DND-41 (cell line): ENCODE data around the gene SUZ12.
"Not testable (repeated sequence)": the region's sequence is repeated elsewhere in the genome, so short reads cannot be mapped to it uniquely, and the experiment has no call there.

ENCODE experiments used
- EZH2 ChIP-seq: IDR thresholded peaks from 3 replicates; pipeline ENCODE4 v1.6.1; 2012; ENCODE audit warnings: borderline replicate concordance, low read depth, mild to moderate bottlenecking, moderate library complexity, low read length, inconsistent platforms; ENCODE audit not compliant: severe bottlenecking
- TF ChIP-seq, protein P1 (sequence below): IDR thresholded peaks from 2 replicates; pipeline ENCODE4 v1.5.1; 2012; ENCODE audit warnings: borderline replicate concordance, low read length, moderate library complexity, mild to moderate bottlenecking; ENCODE audit not compliant: poor library complexity, severe bottlenecking; ENCODE audit errors: extremely low read depth

DNA sequence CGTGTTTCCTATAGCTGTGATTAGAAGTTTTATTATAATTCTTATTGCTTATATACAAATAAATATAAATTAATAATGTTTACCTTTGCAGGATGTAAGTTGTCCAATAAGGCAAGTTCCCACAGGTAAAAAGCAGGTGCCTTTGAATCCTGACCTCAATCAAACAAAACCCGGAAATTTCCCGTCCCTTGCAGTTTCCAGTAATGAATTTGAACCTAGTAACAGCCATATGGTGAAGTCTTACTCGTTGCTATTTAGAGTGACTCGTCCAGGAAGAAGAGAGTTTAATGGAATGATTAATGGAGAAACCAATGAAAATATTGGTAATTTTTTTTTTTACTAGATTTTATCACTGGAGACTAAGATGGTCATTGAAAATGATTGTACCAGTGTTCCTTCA, 38.6 kb downstream of the SUZ12 start:
- TF ChIP-seq, protein P1, sequence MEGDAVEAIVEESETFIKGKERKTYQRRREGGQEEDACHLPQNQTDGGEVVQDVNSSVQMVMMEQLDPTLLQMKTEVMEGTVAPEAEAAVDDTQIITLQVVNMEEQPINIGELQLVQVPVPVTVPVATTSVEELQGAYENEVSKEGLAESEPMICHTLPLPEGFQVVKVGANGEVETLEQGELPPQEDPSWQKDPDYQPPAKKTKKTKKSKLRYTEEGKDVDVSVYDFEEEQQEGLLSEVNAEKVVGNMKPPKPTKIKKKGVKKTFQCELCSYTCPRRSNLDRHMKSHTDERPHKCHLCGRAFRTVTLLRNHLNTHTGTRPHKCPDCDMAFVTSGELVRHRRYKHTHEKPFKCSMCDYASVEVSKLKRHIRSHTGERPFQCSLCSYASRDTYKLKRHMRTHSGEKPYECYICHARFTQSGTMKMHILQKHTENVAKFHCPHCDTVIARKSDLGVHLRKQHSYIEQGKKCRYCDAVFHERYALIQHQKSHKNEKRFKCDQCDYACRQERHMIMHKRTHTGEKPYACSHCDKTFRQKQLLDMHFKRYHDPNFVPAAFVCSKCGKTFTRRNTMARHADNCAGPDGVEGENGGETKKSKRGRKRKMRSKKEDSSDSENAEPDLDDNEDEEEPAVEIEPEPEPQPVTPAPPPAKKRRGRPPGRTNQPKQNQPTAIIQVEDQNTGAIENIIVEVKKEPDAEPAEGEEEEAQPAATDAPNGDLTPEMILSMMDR: not testable (repeated sequence)
- not testable (repeated sequence) for TF ChIP-seq EZH2
